H9 (cell line): Measurements from ENCODE around the gene PLD4. TPM values are rescaled to one million over a fixed set of nuclear protein-coding genes. Genes with fewer than 3 reads are reported as not detected.

Source experiments
- DNase-seq: peaks from one replicate; pipeline ENCODE4 v3.0.0-alpha.2; 2017
- H2AFZ ChIP-seq: one replicate; pipeline ENCODE4 v1.6.1; 2013; ENCODE audit warnings: mild to moderate bottlenecking, low read length, control low read depth, moderate library complexity
- H2AK5ac ChIP-seq: 2 replicates; pipeline ENCODE4 v1.6.1; 2013; ENCODE audit warnings: low read length, control low read depth, mixed read lengths; ENCODE audit not compliant: insufficient read length
- H2BK120ac ChIP-seq: one replicate; pipeline ENCODE4 v1.6.1; 2013; ENCODE audit warnings: low read depth, mild to moderate bottlenecking, low read length, control low read depth, inconsistent platforms; ENCODE audit not compliant: poor library complexity, severe bottlenecking
- H2BK12ac ChIP-seq: 2 replicates; pipeline ENCODE4 v1.6.1; 2013; ENCODE audit warnings: low read length, control low read depth, mixed read lengths, low read depth; ENCODE audit not compliant: insufficient read length
- H2BK15ac ChIP-seq: 2 replicates; pipeline ENCODE4 v1.6.1; 2013; ENCODE audit warnings: low read depth, low read length, control low read depth
- H2BK20ac ChIP-seq: one replicate; pipeline ENCODE4 v1.6.1; 2013; ENCODE audit warnings: low read depth, mild to moderate bottlenecking, low read length, control low read depth, inconsistent platforms; ENCODE audit not compliant: poor library complexity, severe bottlenecking
- H2BK5ac ChIP-seq: 2 replicates; pipeline ENCODE4 v1.6.1; 2013; ENCODE audit warnings: low read length, control low read depth, mixed read lengths; ENCODE audit not compliant: insufficient read length
- H3K14ac ChIP-seq: 2 replicates; pipeline ENCODE4 v1.6.1; 2013; ENCODE audit warnings: low read length, control low read depth; ENCODE audit not compliant: insufficient read depth
- H3K18ac ChIP-seq: 2 replicates; pipeline ENCODE4 v1.6.1; 2013; ENCODE audit warnings: low read depth, mild to moderate bottlenecking, mixed read lengths, low read length, control low read depth; ENCODE audit not compliant: insufficient read length
- H3K23ac ChIP-seq: 2 replicates; pipeline ENCODE4 v1.6.1; 2013; ENCODE audit warnings: low read length, control low read depth, mixed read lengths, low read depth; ENCODE audit not compliant: insufficient read length
- H3K23me2 ChIP-seq: 2 replicates; pipeline ENCODE4 v1.6.1; 2013; ENCODE audit warnings: low read depth, mild to moderate bottlenecking, mixed read lengths, low read length, control low read depth; ENCODE audit not compliant: insufficient read length, poor library complexity, severe bottlenecking
- H3K27ac ChIP-seq: 2 replicates; pipeline ENCODE4 v1.5.1; 2013; ENCODE audit warnings: low read length, control low read depth, mixed read lengths, low read depth; ENCODE audit not compliant: insufficient read length
- H3K27me3 ChIP-seq: 2 replicates; pipeline ENCODE4 v1.6.1; 2013; ENCODE audit warnings: low read length, control low read depth, inconsistent platforms; ENCODE audit not compliant: insufficient read depth
- H3K4ac ChIP-seq: 2 replicates; pipeline ENCODE4 v1.6.1; 2013; ENCODE audit warnings: low read depth, mild to moderate bottlenecking, control low read depth, inconsistent platforms, low read length, moderate library complexity
- H3K4me1 ChIP-seq: 2 replicates; pipeline ENCODE4 v1.6.1; 2013; ENCODE audit warnings: low read length, control low read depth, inconsistent platforms; ENCODE audit not compliant: insufficient read depth
- H3K4me2 ChIP-seq: 2 replicates; pipeline ENCODE4 v1.6.1; 2013; ENCODE audit warnings: low read length, control low read depth, mixed read lengths; ENCODE audit not compliant: insufficient read length, insufficient read depth
- H3K56ac ChIP-seq: 2 replicates; pipeline ENCODE4 v1.6.1; 2013; ENCODE audit warnings: low read depth, mild to moderate bottlenecking, mixed read lengths, low read length, control low read depth; ENCODE audit not compliant: insufficient read length
- H3K79me1 ChIP-seq: 2 replicates; pipeline ENCODE4 v1.6.1; 2013; ENCODE audit warnings: low read depth, mild to moderate bottlenecking, moderate library complexity, low read length, control low read depth, inconsistent platforms; ENCODE audit not compliant: insufficient read depth, poor library complexity, severe bottlenecking
- H3K79me2 ChIP-seq: 2 replicates; pipeline ENCODE4 v1.6.1; 2013; ENCODE audit warnings: low read length, control low read depth, inconsistent platforms; ENCODE audit not compliant: insufficient read depth
- H3K9ac ChIP-seq: 2 replicates; pipeline ENCODE4 v1.6.1; 2013; ENCODE audit warnings: low read length, control low read depth, mixed read lengths; ENCODE audit not compliant: insufficient read length; ENCODE audit errors: extremely low read depth
- H3K9me3 ChIP-seq: one replicate; pipeline ENCODE4 v1.6.1; 2013; ENCODE audit warnings: low read depth, low read length, inconsistent platforms; ENCODE audit not compliant: control insufficient read depth
- H3T11ph ChIP-seq: one replicate; pipeline ENCODE4 v1.6.1; 2013; ENCODE audit warnings: mild to moderate bottlenecking, low read length, control low read depth, inconsistent platforms
- H4K20me1 ChIP-seq: one replicate; pipeline ENCODE4 v1.6.1; 2013; ENCODE audit not compliant: control insufficient read depth, insufficient read length, insufficient read depth
- H4K5ac ChIP-seq: 2 replicates; pipeline ENCODE4 v1.6.1; 2013; ENCODE audit warnings: low read depth, mild to moderate bottlenecking, mixed read lengths, low read length, control low read depth; ENCODE audit not compliant: insufficient read length
- H4K8ac ChIP-seq: replicated peaks from 2 replicates; pipeline ENCODE4 v1.6.1; 2013; ENCODE audit warnings: low read length, control low read depth, mixed read lengths, low read depth; ENCODE audit not compliant: insufficient read length
- H4K91ac ChIP-seq: 2 replicates; pipeline ENCODE4 v1.6.1; 2013; ENCODE audit warnings: low read depth, mild to moderate bottlenecking, moderate library complexity, mixed read lengths, low read length, control low read depth; ENCODE audit not compliant: insufficient read length
- H3K27ac Mint-ChIP-seq, 3 experiments: 2 replicates in 2 of 3; 3 replicates in 1 of 3; pipeline ENCODE4 v1.8.0; 2020 to 2021; ENCODE audit warnings: mixed read lengths in 3 of 3, mild to moderate bottlenecking in 1 of 3, moderate library complexity in 1 of 3
- H3K27me3 Mint-ChIP-seq: 2 replicates; pipeline ENCODE4 v1.8.0; 2021; ENCODE audit warnings: low read depth, mild to moderate bottlenecking, moderate library complexity, mixed read lengths
- H3K36me3 Mint-ChIP-seq, 3 experiments: 2 replicates in 2 of 3; 3 replicates in 1 of 3; pipeline ENCODE4 v1.8.0; 2020 to 2021; ENCODE audit warnings: low read depth in 3 of 3, mixed read lengths in 3 of 3; ENCODE audit not compliant: insufficient read depth in 1 of 3
- H3K4me1 Mint-ChIP-seq, 2 experiments: 2 replicates each; pipeline ENCODE4 v1.8.0; 2020; ENCODE audit warnings: mixed read lengths in 2 of 2
- H3K4me3 Mint-ChIP-seq, 2 experiments: 2 replicates in 1 of 2; 3 replicates in 1 of 2; pipeline ENCODE4 v1.8.0; 2020 to 2021; ENCODE audit warnings: mild to moderate bottlenecking in 2 of 2, mixed read lengths in 2 of 2, moderate library complexity in 1 of 2
- H3K9me3 Mint-ChIP-seq, 2 experiments: 2 replicates in 1 of 2; 3 replicates in 1 of 2; pipeline ENCODE4 v1.8.0; 2020; ENCODE audit warnings: mild to moderate bottlenecking in 2 of 2, mixed read lengths in 2 of 2, moderate library complexity in 1 of 2
- WGBS: extraction: QIAGEN DNeasy Blood & Tissue Kit; methylation state at CpG from one replicate; pipeline ENCODE4 v1.1.7; 2013; ENCODE audit warnings: missing lambda C conversion rate, low lambda C conversion rate, mixed read lengths; ENCODE audit not compliant: insufficient read length; ENCODE audit errors: extremely low coverage; 5-methylcytosine and 5-hydroxymethylcytosine counted together
- total RNA-seq: library from RNA; stranded (reverse); gene quantifications from 2 replicates; pipeline ENCODE4 v1.2.1, GENCODE V29; 2021
- TF ChIP-seq, protein P1 (sequence below): fragments of 200-600 bp; sonication (generic); conservative IDR thresholded peaks from 3 replicates; pipeline ENCODE4 v1.8.0; 2021; ENCODE audit warnings: antibody characterized with exemption, mild to moderate bottlenecking

PLD4 gene
- total RNA-seq, 1 experiment from 2014 or later = not detected

DNA sequence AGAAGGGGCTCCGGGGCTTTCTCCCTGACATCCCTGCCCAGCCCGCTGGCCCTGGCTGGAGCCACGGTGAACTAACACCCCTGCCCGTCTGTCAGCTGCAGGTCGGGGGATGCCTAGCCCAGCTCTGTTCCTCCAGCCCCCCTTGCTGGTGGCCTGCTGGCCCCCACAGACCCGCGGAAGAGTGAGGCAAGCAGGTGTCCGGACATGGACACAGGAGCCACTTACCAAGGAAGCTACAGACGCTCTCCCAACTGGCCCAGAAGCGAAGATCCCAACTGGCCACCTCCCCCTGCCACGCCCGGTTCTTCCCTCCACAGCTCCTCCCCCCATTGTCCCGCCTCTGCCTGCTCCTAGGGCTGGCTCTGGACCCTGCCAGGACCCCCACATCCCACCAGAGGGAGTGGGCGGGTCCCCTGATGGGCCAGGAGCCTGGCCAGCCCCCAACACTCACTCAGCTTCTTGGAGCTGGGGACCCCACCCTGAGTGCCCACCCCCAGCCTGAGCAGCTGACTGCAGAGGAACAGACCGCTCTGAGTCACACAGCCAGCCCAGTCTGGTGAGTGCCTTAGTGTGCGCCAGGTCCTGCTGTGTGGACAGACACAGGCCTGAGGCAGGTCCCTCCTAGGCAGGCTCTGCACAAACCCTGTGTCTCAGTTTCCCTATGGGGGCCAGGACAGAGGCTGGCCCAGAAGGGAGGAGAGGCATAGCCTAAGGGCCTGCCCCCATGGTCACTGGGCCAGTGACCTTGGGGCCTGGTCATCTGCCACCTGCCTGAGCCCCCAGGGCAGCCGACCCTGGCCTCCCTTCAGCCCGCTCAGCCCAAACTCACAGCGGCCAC, 45.8 kb downstream of the PLD4 start:
- Histone ChIP-seq H3K27ac (no peak overlapping the region), H2AFZ (no peak overlapping the region), H2BK12ac (no peak overlapping the region), H4K91ac (no peak overlapping the region), H3K27me3 (no peaks in the 10 kb centered on the region; the same call in 1 of the 2 replicates), H3K9me3 (no peaks in the 10 kb centered on the region), H3K14ac (no peak overlapping the region), H3K18ac (no peak overlapping the region), H3K4me2 (no peak overlapping the region), H2BK5ac (no peak overlapping the region), H2BK15ac (no peak overlapping the region), H4K8ac (no peak overlapping the region), H4K5ac (no peak overlapping the region), H3K4ac (no peak overlapping the region), H2BK20ac (no peak overlapping the region), H2AK5ac (no peak overlapping the region), H3K79me2 (no peaks in the 10 kb centered on the region), H3K23me2 (peaks cover 6% of the 10 kb centered on the region), H3K9ac (no peak overlapping the region), H2BK120ac (no peak overlapping the region), H3K79me1 (no peaks in the 10 kb centered on the region), H3K4me1 (peaks cover 3% of the 10 kb centered on the region; the same call in 1 of the 2 replicates), H3K23ac (no peak overlapping the region), H3T11ph (no peak overlapping the region), H3K56ac (no peak overlapping the region), H4K20me1 (peaks cover 1% of the 10 kb centered on the region)
- WGBS = no CpG with 5 or more reads among the region's 19 CpGs
- no peaks in the 10 kb centered on the region for H3K9me3 Mint-ChIP-seq
- H3K4me3 Mint-ChIP-seq = no peak overlapping the region
- no peaks in the 10 kb centered on the region for H3K36me3 Mint-ChIP-seq
- peaks cover 21% of the 10 kb centered on the region for H3K27me3 Mint-ChIP-seq
- peak; percentile 68 for DNase-seq
- TF ChIP-seq, protein P1, sequence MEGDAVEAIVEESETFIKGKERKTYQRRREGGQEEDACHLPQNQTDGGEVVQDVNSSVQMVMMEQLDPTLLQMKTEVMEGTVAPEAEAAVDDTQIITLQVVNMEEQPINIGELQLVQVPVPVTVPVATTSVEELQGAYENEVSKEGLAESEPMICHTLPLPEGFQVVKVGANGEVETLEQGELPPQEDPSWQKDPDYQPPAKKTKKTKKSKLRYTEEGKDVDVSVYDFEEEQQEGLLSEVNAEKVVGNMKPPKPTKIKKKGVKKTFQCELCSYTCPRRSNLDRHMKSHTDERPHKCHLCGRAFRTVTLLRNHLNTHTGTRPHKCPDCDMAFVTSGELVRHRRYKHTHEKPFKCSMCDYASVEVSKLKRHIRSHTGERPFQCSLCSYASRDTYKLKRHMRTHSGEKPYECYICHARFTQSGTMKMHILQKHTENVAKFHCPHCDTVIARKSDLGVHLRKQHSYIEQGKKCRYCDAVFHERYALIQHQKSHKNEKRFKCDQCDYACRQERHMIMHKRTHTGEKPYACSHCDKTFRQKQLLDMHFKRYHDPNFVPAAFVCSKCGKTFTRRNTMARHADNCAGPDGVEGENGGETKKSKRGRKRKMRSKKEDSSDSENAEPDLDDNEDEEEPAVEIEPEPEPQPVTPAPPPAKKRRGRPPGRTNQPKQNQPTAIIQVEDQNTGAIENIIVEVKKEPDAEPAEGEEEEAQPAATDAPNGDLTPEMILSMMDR = no peak
- H3K4me1 Mint-ChIP-seq = peaks cover 11 to 24% of the 10 kb centered on the region in 2 experiments
- no peak overlapping the region for H3K27ac Mint-ChIP-seq
